Measurements from ENCODE around the gene CACNA2D3. TPM values are rescaled to one million over a fixed set of nuclear protein-coding genes. Genes with fewer than 3 reads are reported as not detected.

Gene CACNA2D3
- total RNA-seq, 1 donor from 2014 or later: 4.7 TPM

- DNase-seq (ENCODE audit: low spot score): no peak
Observed at GRCh38 chr3:54745843-54746242, 623.5 kb downstream of the CACNA2D3 start.

DNA sequence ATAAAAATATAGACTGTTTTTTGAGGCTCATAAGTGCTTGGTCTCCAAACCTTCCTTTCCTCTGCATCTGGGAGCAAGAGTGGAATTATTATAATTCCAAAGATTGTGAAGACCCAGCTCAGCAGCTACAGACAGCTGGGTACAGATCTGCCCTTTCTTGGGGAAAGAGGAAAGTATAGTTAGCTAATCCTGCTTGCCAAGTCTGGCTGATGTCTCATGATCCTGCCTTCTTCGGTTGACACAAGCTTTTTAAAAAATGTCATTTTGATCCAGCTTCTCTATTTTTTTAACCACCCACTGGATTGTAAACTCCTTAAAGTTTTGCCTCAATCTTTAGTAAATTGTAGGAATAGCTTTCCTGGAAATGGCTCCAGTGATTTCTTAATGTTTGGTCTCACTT, 624.4 kb downstream of the CACNA2D3 start:
- no peak for DNase-seq (ENCODE audit: low spot score)

DNA sequence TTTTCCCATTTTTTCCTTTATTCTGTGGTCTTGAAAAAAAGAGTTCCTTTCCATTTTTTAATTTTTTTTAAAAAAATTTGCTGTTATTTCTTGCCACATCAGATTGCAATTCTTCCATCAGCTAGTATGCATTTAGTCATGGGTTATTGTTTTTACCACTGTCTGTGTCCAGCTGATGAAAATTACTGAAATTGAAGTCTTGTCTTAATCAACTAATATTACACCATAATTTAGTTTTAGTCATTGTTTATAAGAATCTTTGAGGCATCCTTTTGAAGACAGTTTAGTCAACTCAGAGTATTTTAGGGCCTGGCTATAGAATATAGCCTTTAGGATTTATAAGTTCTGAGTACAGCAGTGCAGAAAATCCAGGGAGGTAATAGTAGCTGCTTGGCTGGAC, 633.4 kb downstream of the CACNA2D3 start:
- no peak for DNase-seq (ENCODE audit: low spot score)

DNA sequence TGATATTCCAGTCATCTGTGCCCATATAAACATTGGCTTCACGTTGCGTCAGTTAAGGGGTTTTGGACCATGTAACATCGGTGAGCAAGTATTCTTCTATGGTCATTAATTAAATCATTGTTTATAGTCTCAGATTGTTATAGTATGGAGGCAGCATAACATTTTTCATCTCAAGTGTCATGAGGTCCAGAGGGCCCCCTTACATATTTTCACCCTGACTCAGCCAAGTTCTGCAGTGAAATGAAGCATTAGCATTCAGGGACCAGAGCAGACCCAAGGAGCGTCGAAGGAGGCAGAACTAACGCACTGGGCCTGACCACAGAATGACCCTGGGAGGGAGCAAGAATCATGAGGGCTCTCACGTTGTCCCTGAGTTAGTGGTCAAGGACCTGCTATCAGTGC, 634.0 kb downstream of the CACNA2D3 start:
- no peak for DNase-seq (ENCODE audit: low spot score)

DNA sequence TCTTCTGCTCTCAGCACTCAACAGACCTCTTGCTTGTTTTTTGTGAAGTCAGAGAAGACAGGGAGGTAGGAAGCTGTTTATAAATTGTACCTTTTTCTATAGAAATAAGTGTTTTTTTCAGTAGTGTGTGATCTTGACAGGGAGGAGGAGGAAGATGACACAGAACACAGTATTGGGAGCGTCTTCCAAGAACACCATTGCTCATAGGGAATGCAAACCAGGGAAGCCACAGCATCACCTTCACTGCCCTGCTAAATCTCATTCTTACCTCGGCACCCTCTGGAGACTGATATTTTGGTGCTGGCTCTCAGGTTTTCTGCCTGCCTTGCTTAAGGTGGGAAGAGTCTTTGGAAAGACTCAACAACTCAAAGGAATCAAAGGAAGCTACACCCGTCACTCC, 636.1 kb downstream of the CACNA2D3 start:
- no peak for DNase-seq (ENCODE audit: low spot score)

DNA sequence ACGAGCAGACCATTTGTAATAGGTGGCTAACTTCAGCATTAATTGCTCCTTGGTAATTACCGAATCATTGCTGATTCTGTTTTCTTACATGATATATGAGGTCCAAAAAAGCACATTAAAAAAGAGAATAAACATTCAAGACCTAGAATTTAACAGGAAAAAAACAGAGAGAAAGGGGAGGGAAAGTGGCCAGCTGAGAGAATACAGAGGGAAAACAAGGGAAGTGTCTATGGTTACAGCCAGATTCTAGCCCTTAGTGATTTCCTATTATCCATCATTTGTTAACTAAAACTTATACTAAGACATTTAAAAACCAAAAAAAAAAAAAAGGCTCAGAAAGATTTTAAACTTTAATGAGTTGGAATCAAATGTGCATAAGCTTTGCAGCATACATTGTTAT, 636.8 kb downstream of the CACNA2D3 start:
- no peak for DNase-seq (ENCODE audit: low spot score)

GRCh38 chr3:54760201-54760600, 637.8 kb downstream of the CACNA2D3 start:
- no peak for DNase-seq (ENCODE audit: low spot score)

DNA sequence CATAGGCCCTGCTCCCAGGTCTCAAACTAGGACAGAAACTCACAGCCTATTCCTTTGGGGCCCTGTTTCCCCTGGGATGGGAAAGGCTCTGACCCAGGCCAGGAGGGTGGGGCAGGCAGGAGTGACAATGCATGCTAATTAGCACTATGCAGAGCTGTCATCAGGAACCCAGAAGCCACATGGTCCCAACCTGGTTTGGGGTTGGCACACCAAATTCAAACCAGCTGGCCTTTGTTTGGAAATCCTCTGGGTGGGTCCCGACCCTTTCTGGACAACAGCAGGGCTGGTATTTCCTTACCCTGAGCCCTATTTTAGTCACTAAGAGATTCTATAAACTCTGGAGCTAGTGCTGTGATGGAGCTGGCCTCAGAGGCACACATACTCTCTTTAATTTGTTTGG, 639.3 kb downstream of the CACNA2D3 start:
- DNase-seq (ENCODE audit: low spot score): no peak

- DNase-seq (ENCODE audit: low spot score): no peak
Observed at GRCh38 chr3:54764911-54765310, 642.6 kb downstream of the CACNA2D3 start.

GRCh38 chr3:54771050-54771449, 648.7 kb downstream of the CACNA2D3 start:
- no peak for DNase-seq (ENCODE audit: low spot score)

DNA sequence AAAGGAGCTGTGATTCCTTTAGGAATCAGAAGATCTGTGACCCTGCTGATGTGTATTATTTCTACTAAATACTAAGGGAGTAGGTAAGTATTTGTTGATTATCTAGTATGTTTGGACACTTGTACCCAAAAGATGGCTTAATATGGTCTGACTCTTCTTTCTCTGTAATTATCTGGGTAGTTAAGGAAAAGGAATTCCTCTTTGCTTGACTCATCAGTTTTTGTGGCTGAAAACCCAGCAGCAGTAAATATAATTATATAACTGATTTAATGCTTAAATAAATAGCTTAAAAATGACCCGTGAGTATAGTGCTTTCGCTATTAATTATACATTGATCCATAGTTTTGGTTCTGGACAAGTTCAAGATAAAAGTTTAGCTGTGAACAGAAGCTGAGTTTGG, 649.7 kb downstream of the CACNA2D3 start:
- DNase-seq (ENCODE audit: low spot score): no peak

DNA sequence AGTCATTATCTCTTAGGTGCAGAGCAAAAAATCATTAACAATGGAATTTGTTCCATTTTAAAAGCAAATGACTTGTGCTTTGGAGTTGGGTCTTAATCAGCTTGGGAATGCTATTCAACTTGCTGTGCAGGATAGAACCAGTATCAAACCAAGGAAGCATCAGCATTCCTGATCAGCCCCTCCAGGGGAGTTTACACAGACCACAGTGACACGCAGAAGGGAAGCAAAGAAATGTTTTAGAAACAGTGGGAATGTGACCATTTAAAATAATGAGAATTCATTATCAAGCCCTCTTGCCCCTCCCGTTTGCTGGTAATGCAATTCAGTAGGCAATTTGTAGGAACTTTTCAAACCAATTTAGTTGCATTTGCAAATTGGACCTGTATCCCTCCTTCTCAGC, 650.4 kb downstream of the CACNA2D3 start:
- DNase-seq (ENCODE audit: low spot score): no peak

- no peak for DNase-seq (ENCODE audit: low spot score)
Observed at GRCh38 chr3:54773271-54773670, 650.9 kb downstream of the CACNA2D3 start.

- DNase-seq (ENCODE audit: low spot score): no peak
Observed at GRCh38 chr3:54776601-54777000, 654.2 kb downstream of the CACNA2D3 start.

GRCh38 chr3:54777141-54777540, 654.8 kb downstream of the CACNA2D3 start:
- DNase-seq (ENCODE audit: low spot score): no peak

- DNase-seq (ENCODE audit: low spot score): no peak
Observed at GRCh38 chr3:54780336-54780735, 658.0 kb downstream of the CACNA2D3 start.

DNA sequence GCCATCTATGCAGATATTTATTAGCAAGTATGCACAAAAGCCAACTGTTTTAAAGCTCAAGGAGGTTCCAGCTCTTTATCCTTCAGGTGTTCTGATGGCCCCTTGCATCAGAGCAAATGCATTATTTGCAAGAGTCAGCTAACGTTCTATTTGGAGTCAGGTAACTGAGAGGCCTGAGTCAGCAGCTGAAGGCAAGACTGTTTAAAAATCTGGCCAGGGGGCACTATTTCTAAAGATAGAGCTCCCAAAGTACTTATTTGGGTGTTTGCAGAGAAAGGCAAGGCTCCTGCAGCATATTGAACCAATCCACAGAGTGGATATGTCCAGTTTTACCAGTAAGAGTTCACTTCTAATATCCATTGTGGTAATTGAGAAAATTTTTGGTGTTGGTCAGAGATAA, 659.4 kb downstream of the CACNA2D3 start:
- no peak for DNase-seq (ENCODE audit: low spot score)

DNA sequence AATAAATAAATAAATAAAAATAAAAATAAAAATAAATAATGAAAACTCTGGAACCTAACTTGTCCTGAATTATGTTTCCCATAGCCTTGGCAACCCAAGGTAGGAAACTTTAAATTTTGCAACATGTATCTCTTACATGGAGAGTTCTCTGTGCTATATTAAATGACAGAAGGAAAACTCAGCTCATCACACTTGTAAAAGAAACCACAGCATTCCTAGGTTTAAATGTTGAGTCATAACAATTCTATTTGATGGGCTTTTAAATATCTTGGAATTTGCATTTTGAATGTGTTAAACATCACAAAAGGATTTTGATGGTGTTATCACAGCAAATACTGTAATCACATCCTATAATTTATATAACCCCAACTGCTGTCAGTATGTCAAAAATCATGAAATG, 661.3 kb downstream of the CACNA2D3 start:
- no peak for DNase-seq (ENCODE audit: low spot score)

DNA sequence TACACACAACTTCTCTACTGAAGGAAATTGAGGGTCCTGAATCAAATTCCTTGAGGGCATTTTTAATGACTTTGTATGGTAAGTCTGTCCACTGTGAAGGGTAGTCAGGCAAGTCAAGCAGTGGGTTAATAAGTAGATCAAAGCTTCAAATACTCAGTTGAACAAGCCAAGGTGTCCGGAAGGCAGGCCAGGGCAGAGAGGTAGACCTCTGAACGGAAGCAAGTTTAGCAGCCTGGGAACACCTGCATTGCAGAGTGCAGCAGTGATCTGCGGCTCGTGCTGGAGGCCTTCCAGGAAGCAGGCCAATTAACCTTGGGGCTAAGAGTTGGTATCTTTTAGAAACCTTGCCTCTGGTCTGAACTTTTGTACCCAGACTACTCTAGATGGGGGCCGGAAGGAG, 661.7 kb downstream of the CACNA2D3 start:
- no peak for DNase-seq (ENCODE audit: low spot score)

GRCh38 chr3:54785976-54786375, 663.6 kb downstream of the CACNA2D3 start:
- no peak for DNase-seq (ENCODE audit: low spot score)

DNA sequence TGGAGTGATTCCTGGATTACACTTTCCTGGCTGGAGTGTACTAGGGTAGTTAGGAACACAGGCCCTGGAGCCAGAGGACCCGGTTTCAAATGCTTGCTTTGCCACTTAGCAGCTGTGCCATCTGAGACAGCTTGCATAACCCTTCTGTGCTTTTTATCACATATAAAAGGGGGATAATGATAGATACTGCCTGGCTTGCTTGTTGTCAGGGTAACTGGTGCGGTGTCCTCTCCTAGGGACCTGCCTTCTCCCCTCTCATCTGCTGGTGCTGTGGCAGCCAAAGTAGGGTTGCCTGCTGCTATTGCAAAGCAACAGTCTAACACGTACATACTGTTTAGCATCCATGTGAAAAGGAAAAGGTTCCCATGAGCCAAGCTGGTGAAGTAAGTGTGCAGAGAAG, 667.7 kb downstream of the CACNA2D3 start:
- no peak for DNase-seq (ENCODE audit: low spot score)

GRCh38 chr3:54791501-54792156, 669.3 kb downstream of the CACNA2D3 start:
- no peak for DNase-seq (ENCODE audit: low spot score)

- no peak for DNase-seq (ENCODE audit: low spot score)
Observed at GRCh38 chr3:54792584-54792983, 670.2 kb downstream of the CACNA2D3 start.

DNA sequence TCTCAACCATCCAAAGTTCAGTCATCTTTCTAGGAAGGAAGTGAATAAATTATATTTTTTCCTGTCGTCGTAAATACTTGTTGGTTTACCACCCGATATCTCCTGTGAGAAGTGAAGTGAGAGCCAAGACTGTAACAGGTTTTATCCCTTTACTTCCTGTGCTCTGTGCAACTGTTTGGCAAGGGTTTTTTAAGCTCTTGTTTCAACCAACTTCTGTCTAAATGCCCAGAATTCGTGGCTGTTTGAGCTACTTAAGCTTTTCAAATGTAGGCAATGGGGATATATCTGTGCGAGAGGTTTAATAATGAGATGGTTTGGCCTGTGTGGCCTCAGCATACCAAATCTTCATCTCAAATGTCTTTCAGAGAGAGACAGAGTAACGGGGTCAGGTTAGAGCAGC, 670.8 kb downstream of the CACNA2D3 start:
- no peak for DNase-seq (ENCODE audit: low spot score)
